Measurements from ENCODE around the gene LGR5. TPM values are rescaled to one million over a fixed set of nuclear protein-coding genes. Genes with fewer than 3 reads are reported as not detected.

LGR5 gene
- total RNA-seq, 1 donor from 2014 or later: 1.1 TPM

DNA sequence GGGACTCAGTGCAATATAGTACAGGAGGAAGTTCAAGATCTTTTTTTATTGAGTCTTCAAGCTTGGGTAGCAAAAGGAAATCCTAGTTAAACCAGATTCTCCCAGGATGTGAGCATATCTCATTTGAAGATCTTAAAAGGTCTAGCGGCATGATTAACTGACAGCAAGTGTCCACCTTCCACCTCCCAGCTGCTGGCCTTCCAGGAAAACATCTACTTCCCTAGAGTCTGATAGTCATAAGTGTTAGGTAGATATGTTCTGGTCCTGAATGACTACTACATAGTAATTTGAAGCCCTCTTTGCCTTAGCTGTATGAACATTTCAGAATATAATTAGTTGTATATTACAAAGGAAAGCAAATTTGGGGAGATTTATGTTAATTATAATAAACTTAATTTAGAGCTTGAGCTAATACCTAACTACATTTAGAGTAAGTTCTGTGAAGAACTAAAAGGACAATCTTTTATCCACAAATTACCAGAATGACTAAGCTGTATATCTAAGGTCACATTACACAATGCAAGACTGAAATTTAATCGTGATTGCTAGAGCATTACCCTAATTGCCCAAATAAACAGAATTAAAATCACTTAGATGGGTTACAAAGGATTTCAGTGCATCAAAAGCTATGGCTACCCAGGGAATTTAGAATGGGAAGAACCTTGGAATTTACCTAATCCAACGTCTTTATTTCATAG lies 9.9 kb downstream of the LGR5 start:
- H3K36me3 Mint-ChIP-seq (ENCODE audit: low read depth, unreplicated experiment): no peaks in the 10 kb centered on the region
- TF ChIP-seq, protein P1, sequence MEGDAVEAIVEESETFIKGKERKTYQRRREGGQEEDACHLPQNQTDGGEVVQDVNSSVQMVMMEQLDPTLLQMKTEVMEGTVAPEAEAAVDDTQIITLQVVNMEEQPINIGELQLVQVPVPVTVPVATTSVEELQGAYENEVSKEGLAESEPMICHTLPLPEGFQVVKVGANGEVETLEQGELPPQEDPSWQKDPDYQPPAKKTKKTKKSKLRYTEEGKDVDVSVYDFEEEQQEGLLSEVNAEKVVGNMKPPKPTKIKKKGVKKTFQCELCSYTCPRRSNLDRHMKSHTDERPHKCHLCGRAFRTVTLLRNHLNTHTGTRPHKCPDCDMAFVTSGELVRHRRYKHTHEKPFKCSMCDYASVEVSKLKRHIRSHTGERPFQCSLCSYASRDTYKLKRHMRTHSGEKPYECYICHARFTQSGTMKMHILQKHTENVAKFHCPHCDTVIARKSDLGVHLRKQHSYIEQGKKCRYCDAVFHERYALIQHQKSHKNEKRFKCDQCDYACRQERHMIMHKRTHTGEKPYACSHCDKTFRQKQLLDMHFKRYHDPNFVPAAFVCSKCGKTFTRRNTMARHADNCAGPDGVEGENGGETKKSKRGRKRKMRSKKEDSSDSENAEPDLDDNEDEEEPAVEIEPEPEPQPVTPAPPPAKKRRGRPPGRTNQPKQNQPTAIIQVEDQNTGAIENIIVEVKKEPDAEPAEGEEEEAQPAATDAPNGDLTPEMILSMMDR (IDR thresholded peaks at IDR 0.05; ENCODE audit: unreplicated experiment): no peak
- H3K27me3 Mint-ChIP-seq (ENCODE audit: unreplicated experiment): peaks cover under 1% of the 10 kb centered on the region
- DNase-seq (ENCODE audit: low spot score): no peak
- no peak overlapping the region for H3K4me3 Mint-ChIP-seq (ENCODE audit: unreplicated experiment)
- no peak overlapping the region for H3K27ac Mint-ChIP-seq (ENCODE audit: unreplicated experiment)
- H3K4me1 Mint-ChIP-seq (ENCODE audit: unreplicated experiment): peaks cover 5% of the 10 kb centered on the region
- peaks cover 4% of the 10 kb centered on the region for H3K9me3 Mint-ChIP-seq (ENCODE audit: unreplicated experiment)

DNA sequence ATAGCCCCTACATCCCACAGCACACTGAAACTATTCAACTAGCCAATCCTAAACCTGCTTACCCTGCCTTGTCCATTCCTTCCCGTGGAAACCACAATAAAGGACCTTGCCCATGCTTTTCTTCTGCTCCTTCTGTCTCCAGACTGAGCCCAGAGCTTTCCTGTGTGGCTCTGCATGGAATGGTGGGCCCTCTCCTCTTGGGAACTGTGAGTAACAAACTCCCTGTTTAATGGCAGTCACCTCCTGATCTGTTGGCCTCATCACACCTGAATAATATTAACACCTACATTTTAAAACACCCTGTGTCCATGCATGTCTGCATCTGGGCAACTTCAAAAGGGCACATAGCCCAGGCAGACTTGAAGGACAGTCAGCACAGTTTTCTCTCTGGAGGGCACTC lies 12.4 kb downstream of the LGR5 start:
- H3K27ac Mint-ChIP-seq (ENCODE audit: unreplicated experiment): no peak overlapping the region
- H3K4me3 Mint-ChIP-seq (ENCODE audit: unreplicated experiment): no peak overlapping the region
- H3K4me1 Mint-ChIP-seq (ENCODE audit: unreplicated experiment): peaks cover 5% of the 10 kb centered on the region
- TF ChIP-seq, protein P1 (IDR thresholded peaks at IDR 0.05; ENCODE audit: unreplicated experiment): no peak
- peaks cover 1% of the 10 kb centered on the region for H3K27me3 Mint-ChIP-seq (ENCODE audit: unreplicated experiment)
- peaks cover 4% of the 10 kb centered on the region for H3K9me3 Mint-ChIP-seq (ENCODE audit: unreplicated experiment)
- no peaks in the 10 kb centered on the region for H3K36me3 Mint-ChIP-seq (ENCODE audit: low read depth, unreplicated experiment)
- DNase-seq (ENCODE audit: low spot score): no peak

DNA sequence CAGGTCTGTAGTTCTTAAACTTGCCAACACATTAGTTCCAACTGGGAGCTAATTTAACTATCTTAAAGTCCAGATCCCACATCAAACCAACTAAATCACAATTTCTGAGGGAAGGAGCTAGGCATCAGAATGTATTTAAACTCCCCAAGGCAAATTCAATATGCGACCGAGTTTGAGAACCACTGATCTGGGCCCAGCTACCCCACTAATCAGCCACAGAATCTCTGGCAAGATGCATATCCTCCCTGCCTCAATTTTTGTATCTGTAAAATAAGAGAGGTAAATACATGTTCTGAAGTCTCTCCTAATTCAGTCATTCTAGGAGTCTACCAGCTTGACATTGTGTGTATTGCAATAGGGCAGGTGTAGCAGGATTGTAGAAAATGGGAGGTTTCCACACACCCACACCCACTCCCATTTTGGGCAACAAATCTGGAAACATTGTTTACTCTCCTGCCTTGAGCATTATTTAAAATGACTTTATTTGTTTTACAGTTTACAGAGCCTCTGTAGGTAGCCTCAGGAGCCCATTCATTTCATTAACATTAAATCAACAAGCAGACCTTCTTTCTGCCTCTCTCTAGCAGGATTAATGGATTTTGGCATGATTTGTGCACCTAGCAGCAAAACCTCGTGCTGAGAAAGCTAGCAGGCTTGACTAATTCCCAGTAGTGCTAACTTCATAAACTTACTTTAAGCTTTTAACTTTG lies 15.6 kb downstream of the LGR5 start:
- TF ChIP-seq, protein P1 (IDR thresholded peaks at IDR 0.05; ENCODE audit: unreplicated experiment): no peak
- Mint-ChIP-seq H3K27ac (ENCODE audit: unreplicated experiment) (no peak overlapping the region), H3K4me1 (ENCODE audit: unreplicated experiment) (no peaks in the 10 kb centered on the region), H3K4me3 (ENCODE audit: unreplicated experiment) (no peak overlapping the region), H3K27me3 (ENCODE audit: unreplicated experiment) (peaks cover 1% of the 10 kb centered on the region), H3K9me3 (ENCODE audit: unreplicated experiment) (no peaks in the 10 kb centered on the region), H3K36me3 (ENCODE audit: low read depth, unreplicated experiment) (no peaks in the 10 kb centered on the region)
- DNase-seq (ENCODE audit: low spot score): no peak

DNA sequence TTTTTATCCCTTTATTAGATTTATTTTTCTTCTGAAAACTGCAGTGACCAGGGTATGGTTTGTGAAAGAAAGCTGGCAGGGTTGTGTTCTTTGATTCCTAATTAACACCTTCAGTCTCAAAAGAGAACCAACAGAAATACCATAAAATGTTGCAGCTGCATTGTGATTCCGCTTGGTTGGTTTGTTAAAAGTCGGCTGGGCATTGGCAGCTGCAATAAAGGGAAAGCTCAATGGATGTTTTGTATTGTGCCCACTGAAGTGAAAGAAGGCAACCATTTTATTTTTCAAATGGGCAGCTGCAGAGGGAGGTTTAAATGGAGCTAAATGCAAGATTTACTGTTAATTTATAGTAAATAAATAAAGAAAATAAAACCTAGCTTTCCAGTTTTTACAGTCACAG lies 16.7 kb downstream of the LGR5 start:
- H3K36me3 Mint-ChIP-seq (ENCODE audit: low read depth, unreplicated experiment): no peaks in the 10 kb centered on the region
- H3K4me1 Mint-ChIP-seq (ENCODE audit: unreplicated experiment): no peaks in the 10 kb centered on the region
- TF ChIP-seq, protein P1 (IDR thresholded peaks at IDR 0.05; ENCODE audit: unreplicated experiment): no peak
- H3K27me3 Mint-ChIP-seq (ENCODE audit: unreplicated experiment): peaks cover 1% of the 10 kb centered on the region
- no peaks in the 10 kb centered on the region for H3K9me3 Mint-ChIP-seq (ENCODE audit: unreplicated experiment)
- H3K4me3 Mint-ChIP-seq (ENCODE audit: unreplicated experiment): no peak overlapping the region
- DNase-seq (ENCODE audit: low spot score): no peak
- no peak overlapping the region for H3K27ac Mint-ChIP-seq (ENCODE audit: unreplicated experiment)

DNA sequence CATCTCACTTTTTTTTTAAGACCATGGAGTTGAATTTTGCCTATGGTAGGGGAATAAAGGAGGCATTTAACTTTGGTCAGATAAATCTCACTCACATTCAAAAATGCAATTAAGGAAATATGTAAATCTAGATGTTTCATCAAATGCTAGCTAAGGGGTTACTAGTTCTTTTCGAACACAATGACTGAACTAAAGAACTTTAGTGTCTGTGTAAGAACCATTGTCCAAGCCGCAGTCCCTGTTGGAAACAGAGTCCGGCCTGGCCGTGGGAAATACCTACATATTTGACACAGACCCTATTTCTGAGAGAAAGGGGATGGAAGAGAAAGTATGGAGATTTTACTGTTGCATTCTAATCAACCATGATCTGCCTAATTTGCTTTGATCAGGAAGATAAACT lies 17.4 kb downstream of the LGR5 start:
- H3K27me3 Mint-ChIP-seq (ENCODE audit: unreplicated experiment): peaks cover 1% of the 10 kb centered on the region
- no peak for DNase-seq (ENCODE audit: low spot score)
- H3K36me3 Mint-ChIP-seq (ENCODE audit: low read depth, unreplicated experiment): no peaks in the 10 kb centered on the region
- TF ChIP-seq, protein P1 (IDR thresholded peaks at IDR 0.05; ENCODE audit: unreplicated experiment): no peak
- no peak overlapping the region for H3K27ac Mint-ChIP-seq (ENCODE audit: unreplicated experiment)
- H3K4me1 Mint-ChIP-seq (ENCODE audit: unreplicated experiment): no peaks in the 10 kb centered on the region
- H3K4me3 Mint-ChIP-seq (ENCODE audit: unreplicated experiment): no peak overlapping the region
- no peaks in the 10 kb centered on the region for H3K9me3 Mint-ChIP-seq (ENCODE audit: unreplicated experiment)

Measured in endothelial cell (in vitro differentiated cells).